Measurements from ENCODE around the gene MAPK10. TPM values are rescaled to one million over a fixed set of nuclear protein-coding genes. Genes with fewer than 3 reads are reported as not detected.
"Not testable (repeated sequence)": the region's sequence is repeated elsewhere in the genome, so short reads cannot be mapped to it uniquely, and the experiment has no call there.

MAPK10 gene
- total and polyA plus RNA-seq, 10 of the 15 experiments (the other 5 are each of a cell fraction or from before 2014, with no cell fraction given), result 1.1 to 4.2 (median 2.4) TPM

DNA sequence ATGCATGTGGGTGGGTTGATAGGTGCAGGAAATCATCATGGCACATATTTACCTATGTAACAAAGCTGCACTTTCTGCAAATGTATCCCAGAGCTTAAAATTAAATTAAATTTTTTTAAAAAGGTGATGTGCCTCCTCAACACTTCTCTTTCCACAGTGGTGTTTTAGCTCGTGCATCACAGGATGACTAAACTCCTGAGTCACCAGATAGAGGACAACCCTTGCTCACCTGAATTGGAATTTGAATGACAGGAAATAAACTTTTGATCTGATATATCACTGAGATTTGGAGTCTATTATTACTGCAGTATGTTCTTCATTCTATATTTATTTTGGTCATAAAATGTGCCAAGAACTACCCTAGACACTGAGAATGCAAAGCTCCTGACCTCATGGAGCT is 185.3 kb downstream of the MAPK10 start:
- intact Hi-C loops (cut with micrococcal nuclease; ENCODE audit: unreplicated experiment) (no loop called here), in situ Hi-C loops (cut with MboI) (no loop called here)
- ChIA-PET POLR2A (no interaction called here), CTCF (interaction anchor here (0.9 kb wide), 1 partner anchor 10 kb away, joined by 3 read pairs; no protein-coding TSS in a partner anchor), SMC1A (ENCODE audit: uncharacterized antibody, unreplicated experiment) (interaction anchor here (0.5 to 0.9 kb wide), 2 partner anchors 20 to 51 kb away, joined by 3 read pairs; no protein-coding TSS in a partner anchor), RAD21 (ENCODE audit: unreplicated experiment) (no interaction called here)
- ATAC-seq (no peak), DNase-seq (ENCODE audit: low read depth, low spot score) (no peak), FAIRE-seq (no peak)
- no peak overlapping the region for H3K4me2 ChIP-seq (ENCODE audit: control insufficient read depth, insufficient read depth)
- H3K9me3 ChIP-seq (replicated peaks; ENCODE audit: control insufficient read depth, insufficient read depth, low read length), result no peaks in the 10 kb centered on the region
- no peak overlapping the region for H3K4me3 ChIP-seq
- WGBS (ENCODE audit: insufficient coverage, insufficient replicate concordance, low lambda C conversion rate, missing lambda C conversion rate), result 5% methylated on average over 1 of the region's 1 CpG
- no TSS peak for BruUV-seq (replicated peaks)
- H3K36me3 ChIP-seq (ENCODE audit: control insufficient read depth in 2 of 2, insufficient read depth in 2 of 2, low read length in 1 of 2), result no peaks in the 10 kb centered on the region
- H3K79me2 ChIP-seq (ENCODE audit: control insufficient read depth, insufficient read depth, low read length), result no peaks in the 10 kb centered on the region
- H2AFZ ChIP-seq (ENCODE audit: control insufficient read depth, low read depth, low read length), result no peak overlapping the region
- no peak overlapping the region for H3K9ac ChIP-seq (ENCODE audit: control insufficient read depth, insufficient read depth, low read length)
- H3K4me1 ChIP-seq (ENCODE audit: control insufficient read depth, insufficient read depth, low read length), result no peaks in the 10 kb centered on the region
- H4K20me1 ChIP-seq (ENCODE audit: control insufficient read depth, insufficient read depth), result no peaks in the 10 kb centered on the region
- H3K27me3 ChIP-seq (replicated peaks in 1 of 2; ENCODE audit: control insufficient read depth in 2 of 2, insufficient read depth in 2 of 2, low read length in 1 of 2), result no peaks in the 10 kb centered on the region
- TF ChIP-seq ZBED1 (IDR thresholded peaks at IDR 0.05; ENCODE audit: borderline replicate concordance) (no peak), MXI1 (IDR thresholded peaks at IDR 0.05; ENCODE audit: low read depth, low read length) (no peak), MTA2 (IDR thresholded peaks at IDR 0.05; ENCODE audit: low read depth) (no peak), JUNB (IDR thresholded peaks at IDR 0.05) (no peak)
- TF ChIP-seq, protein P1, sequence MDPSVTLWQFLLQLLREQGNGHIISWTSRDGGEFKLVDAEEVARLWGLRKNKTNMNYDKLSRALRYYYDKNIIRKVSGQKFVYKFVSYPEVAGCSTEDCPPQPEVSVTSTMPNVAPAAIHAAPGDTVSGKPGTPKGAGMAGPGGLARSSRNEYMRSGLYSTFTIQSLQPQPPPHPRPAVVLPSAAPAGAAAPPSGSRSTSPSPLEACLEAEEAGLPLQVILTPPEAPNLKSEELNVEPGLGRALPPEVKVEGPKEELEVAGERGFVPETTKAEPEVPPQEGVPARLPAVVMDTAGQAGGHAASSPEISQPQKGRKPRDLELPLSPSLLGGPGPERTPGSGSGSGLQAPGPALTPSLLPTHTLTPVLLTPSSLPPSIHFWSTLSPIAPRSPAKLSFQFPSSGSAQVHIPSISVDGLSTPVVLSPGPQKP (IDR thresholded peaks at IDR 0.05; ENCODE audit: low read depth, low read length), result no peak
- TF ChIP-seq, protein P2, sequence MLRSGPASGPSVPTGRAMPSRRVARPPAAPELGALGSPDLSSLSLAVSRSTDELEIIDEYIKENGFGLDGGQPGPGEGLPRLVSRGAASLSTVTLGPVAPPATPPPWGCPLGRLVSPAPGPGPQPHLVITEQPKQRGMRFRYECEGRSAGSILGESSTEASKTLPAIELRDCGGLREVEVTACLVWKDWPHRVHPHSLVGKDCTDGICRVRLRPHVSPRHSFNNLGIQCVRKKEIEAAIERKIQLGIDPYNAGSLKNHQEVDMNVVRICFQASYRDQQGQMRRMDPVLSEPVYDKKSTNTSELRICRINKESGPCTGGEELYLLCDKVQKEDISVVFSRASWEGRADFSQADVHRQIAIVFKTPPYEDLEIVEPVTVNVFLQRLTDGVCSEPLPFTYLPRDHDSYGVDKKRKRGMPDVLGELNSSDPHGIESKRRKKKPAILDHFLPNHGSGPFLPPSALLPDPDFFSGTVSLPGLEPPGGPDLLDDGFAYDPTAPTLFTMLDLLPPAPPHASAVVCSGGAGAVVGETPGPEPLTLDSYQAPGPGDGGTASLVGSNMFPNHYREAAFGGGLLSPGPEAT (IDR thresholded peaks at IDR 0.05; ENCODE audit: low read depth), result no peak
- TF ChIP-seq, protein P3, sequence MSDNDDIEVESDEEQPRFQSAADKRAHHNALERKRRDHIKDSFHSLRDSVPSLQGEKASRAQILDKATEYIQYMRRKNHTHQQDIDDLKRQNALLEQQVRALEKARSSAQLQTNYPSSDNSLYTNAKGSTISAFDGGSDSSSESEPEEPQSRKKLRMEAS (IDR thresholded peaks at IDR 0.05; ENCODE audit: low read depth, low read length), result no peak
- H3K27ac ChIP-seq (ENCODE audit: control insufficient read depth, insufficient read depth), result no peak overlapping the region

DNA sequence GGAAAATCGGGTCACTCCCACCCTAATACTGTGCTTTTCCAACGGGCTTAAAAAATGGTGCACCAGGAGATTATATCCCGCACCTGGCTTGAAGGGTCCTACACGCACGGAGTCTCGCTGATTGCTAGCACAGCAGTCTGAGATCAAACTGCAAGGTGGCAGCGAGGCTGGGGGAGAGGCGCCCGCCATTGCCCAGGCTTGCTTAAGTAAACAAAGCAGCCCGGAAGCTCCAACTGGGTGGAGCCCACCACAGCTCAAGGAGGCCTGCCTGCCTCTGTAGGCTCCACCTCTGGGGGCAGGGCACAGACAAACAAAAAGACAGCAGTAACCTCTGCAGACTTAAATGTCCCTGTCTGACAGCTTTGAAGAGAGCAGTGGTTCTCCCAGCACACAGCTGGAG is 191.5 kb downstream of the MAPK10 start:
- H3K9ac ChIP-seq (ENCODE audit: control insufficient read depth, insufficient read depth, low read length); in situ Hi-C loops (cut with MboI); ATAC-seq; CTCF ChIA-PET; DNase-seq (ENCODE audit: low read depth, low spot score); H3K79me2 ChIP-seq (ENCODE audit: control insufficient read depth, insufficient read depth, low read length); H3K27ac ChIP-seq (ENCODE audit: control insufficient read depth, insufficient read depth); H4K20me1 ChIP-seq (ENCODE audit: control insufficient read depth, insufficient read depth); POLR2A ChIA-PET; H3K4me1 ChIP-seq (ENCODE audit: control insufficient read depth, insufficient read depth, low read length); SMC1A ChIA-PET (ENCODE audit: uncharacterized antibody, unreplicated experiment); H3K36me3 ChIP-seq (ENCODE audit: control insufficient read depth in 2 of 2, insufficient read depth in 2 of 2, low read length in 1 of 2); intact Hi-C loops (cut with micrococcal nuclease; ENCODE audit: unreplicated experiment); BruUV-seq (replicated peaks); RAD21 ChIA-PET (ENCODE audit: unreplicated experiment); H3K27me3 ChIP-seq (replicated peaks in 1 of 2; ENCODE audit: control insufficient read depth in 2 of 2, insufficient read depth in 2 of 2, low read length in 1 of 2); H2AFZ ChIP-seq (ENCODE audit: control insufficient read depth, low read depth, low read length); FAIRE-seq; H3K4me3 ChIP-seq; H3K4me2 ChIP-seq (ENCODE audit: control insufficient read depth, insufficient read depth); H3K9me3 ChIP-seq (replicated peaks; ENCODE audit: control insufficient read depth, insufficient read depth, low read length): not testable (repeated sequence)
- 44% methylated on average over 10 of the region's 10 CpGs for WGBS (ENCODE audit: insufficient coverage, insufficient replicate concordance, low lambda C conversion rate, missing lambda C conversion rate)

All from GM12878 (cell line).